Measurements from ENCODE around the gene TSPEAR.
A peak's percentile ranks its signal among the peaks of the same experiment; 100 is the strongest.

The TSPEAR gene

GRCh38 chr21:44454747-44455523, 256.4 kb downstream of the TSPEAR start, which contains the start of gene LRRC3:
LRRC3 (plus strand) TSS chr21:44455510; CDS start chr21:44456645, 1,135 bp downstream.
- ChIA-PET POLR2A (ENCODE audit: low non-redundant PET) (no interaction called here), CTCF (interaction anchor here (0.5 to 1.1 kb wide), 4 partner anchors 77 to 471 kb away, joined by 3 to 4 read pairs (median 3); no protein-coding TSS in a partner anchor)
- TF ChIP-seq CTCF (conservative IDR thresholded peaks at IDR 0.05; ENCODE audit: low read depth), result no peak
- peak; percentile 95 for DNase-seq (ENCODE audit: low spot score)
- peak within 1 kb of the TSS; percentile 8; the same call in 1 of the 2 replicates for H3K27ac ChIP-seq

GRCh38 chr21:44454058-44454457, 257.3 kb downstream of the TSPEAR start:
- H3K27ac ChIP-seq, result no peak overlapping the region
- POLR2A ChIA-PET (ENCODE audit: low non-redundant PET), result no interaction called here

GRCh38 chr21:44453120-44453519, 258.3 kb downstream of the TSPEAR start:
- H3K27ac ChIP-seq, result no peak overlapping the region
- ChIA-PET POLR2A (ENCODE audit: low non-redundant PET) (no interaction called here), CTCF (interaction anchor here (0.6 kb wide), 1 partner anchor 53 kb away, joined by 3 read pairs; no protein-coding TSS in a partner anchor)
- DNase-seq (ENCODE audit: low spot score), result no peak
- no peak for TF ChIP-seq CTCF (conservative IDR thresholded peaks at IDR 0.05; ENCODE audit: low read depth)

More at GRCh38 chr21:44454058-44454457, 257.3 kb downstream of the TSPEAR start:
- CTCF ChIA-PET, result no interaction called here
- DNase-seq (ENCODE audit: low spot score), result no peak
- no peak for TF ChIP-seq CTCF (conservative IDR thresholded peaks at IDR 0.05; ENCODE audit: low read depth)

GRCh38 chr21:44450999-44451398, 260.4 kb downstream of the TSPEAR start:
- TF ChIP-seq CTCF (conservative IDR thresholded peaks at IDR 0.05; ENCODE audit: low read depth), result no peak
- POLR2A ChIA-PET (ENCODE audit: low non-redundant PET), result no interaction called here
- DNase-seq (ENCODE audit: low spot score), result no peak
- CTCF ChIA-PET, result interaction anchor here (0.7 kb wide), 1 partner anchor 120 kb away, joined by 3 read pairs; no protein-coding TSS in a partner anchor
- H3K27ac ChIP-seq, result no peak overlapping the region

GRCh38 chr21:44450402-44450801, 261.0 kb downstream of the TSPEAR start:
- no peak for TF ChIP-seq CTCF (conservative IDR thresholded peaks at IDR 0.05; ENCODE audit: low read depth)
- H3K27ac ChIP-seq, result no peak overlapping the region
- ChIA-PET POLR2A (ENCODE audit: low non-redundant PET) (no interaction called here), CTCF (no interaction called here)
- DNase-seq (ENCODE audit: low spot score), result no peak

- ChIA-PET POLR2A (ENCODE audit: low non-redundant PET) (no interaction called here), CTCF (no interaction called here)
- TF ChIP-seq CTCF (conservative IDR thresholded peaks at IDR 0.05; ENCODE audit: low read depth), result no peak
- DNase-seq (ENCODE audit: low spot score), result no peak
- H3K27ac ChIP-seq, result no peak overlapping the region
Measured at GRCh38 chr21:44449473-44450363, 261.7 kb downstream of the TSPEAR start.
